ENCODE results near the gene SAP30BP. TPM values are rescaled to one million over a fixed set of nuclear protein-coding genes. Genes with fewer than 3 reads are reported as not detected.

Gene SAP30BP
- total and polyA plus RNA-seq, 4 donors, result 20.9 to 33.4 (median 30.2) TPM

DNA sequence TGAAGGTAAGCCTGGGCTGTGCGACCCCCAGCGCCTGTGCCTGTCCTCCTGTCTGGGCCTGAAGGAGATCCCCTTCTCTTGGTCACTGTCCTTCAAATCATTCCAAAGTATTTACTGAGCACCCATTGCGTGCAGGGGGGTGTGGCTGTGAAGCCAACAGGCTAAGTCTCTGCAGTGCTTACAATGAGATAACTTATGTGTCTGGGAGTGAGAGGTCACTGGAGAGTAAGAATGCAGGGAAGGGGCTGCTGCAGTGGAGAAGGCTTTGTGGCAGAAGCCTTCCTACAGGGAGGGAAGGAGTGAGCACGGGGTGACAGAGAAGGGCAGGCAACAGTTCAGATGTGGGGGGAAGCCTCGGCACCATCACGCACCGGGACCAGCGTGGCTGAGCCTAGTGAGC is 45.1 kb upstream of the SAP30BP start:
- 91% methylated on average over 8 of the region's 8 CpGs for WGBS
- Histone ChIP-seq H3K27ac (ENCODE audit: low read depth in 1 of 2, low read length in 2 of 2) (no peak overlapping the region), H3K4me3 (ENCODE audit: low read depth in 1 of 3, low read length in 3 of 3) (no peak overlapping the region)

More for the DNA sequence above, 45.1 kb upstream of the SAP30BP start:
- no peaks in the 10 kb centered on the region for H3K27me3 ChIP-seq (ENCODE audit: control insufficient read depth in 4 of 4, insufficient read depth in 4 of 4, low read length in 3 of 4)
- TF ChIP-seq, protein P1, sequence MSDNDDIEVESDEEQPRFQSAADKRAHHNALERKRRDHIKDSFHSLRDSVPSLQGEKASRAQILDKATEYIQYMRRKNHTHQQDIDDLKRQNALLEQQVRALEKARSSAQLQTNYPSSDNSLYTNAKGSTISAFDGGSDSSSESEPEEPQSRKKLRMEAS (IDR thresholded peaks at IDR 0.05), result no peak
- TF ChIP-seq GABPA (IDR thresholded peaks at IDR 0.05 in 1 of 2, conservative IDR thresholded peaks at IDR 0.05 in 1 of 2) (no peak), FOXA1 (IDR thresholded peaks at IDR 0.05) (no peak), HNF4G (IDR thresholded peaks at IDR 0.05) (no peak), NR2F2 (IDR thresholded peaks at IDR 0.05) (no peak), FOXA2 (IDR thresholded peaks at IDR 0.05) (no peak), TAF1 (conservative IDR thresholded peaks at IDR 0.05) (no peak), RXRA (IDR thresholded peaks at IDR 0.05) (no peak), EGR1 (IDR thresholded peaks at IDR 0.05; ENCODE audit: low read depth in 2 of 2) (no peak), RAD21 (IDR thresholded peaks at IDR 0.05) (no peak), YY1 (IDR thresholded peaks at IDR 0.05) (no peak), SP1 (IDR thresholded peaks at IDR 0.05) (no peak), HNF4A (conservative IDR thresholded peaks at IDR 0.05) (no peak), JUND (IDR thresholded peaks at IDR 0.05) (no peak)
- TF ChIP-seq, protein P2, sequence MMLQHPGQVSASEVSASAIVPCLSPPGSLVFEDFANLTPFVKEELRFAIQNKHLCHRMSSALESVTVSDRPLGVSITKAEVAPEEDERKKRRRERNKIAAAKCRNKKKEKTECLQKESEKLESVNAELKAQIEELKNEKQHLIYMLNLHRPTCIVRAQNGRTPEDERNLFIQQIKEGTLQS (IDR thresholded peaks at IDR 0.05), result no peak
- TF ChIP-seq, protein P3, sequence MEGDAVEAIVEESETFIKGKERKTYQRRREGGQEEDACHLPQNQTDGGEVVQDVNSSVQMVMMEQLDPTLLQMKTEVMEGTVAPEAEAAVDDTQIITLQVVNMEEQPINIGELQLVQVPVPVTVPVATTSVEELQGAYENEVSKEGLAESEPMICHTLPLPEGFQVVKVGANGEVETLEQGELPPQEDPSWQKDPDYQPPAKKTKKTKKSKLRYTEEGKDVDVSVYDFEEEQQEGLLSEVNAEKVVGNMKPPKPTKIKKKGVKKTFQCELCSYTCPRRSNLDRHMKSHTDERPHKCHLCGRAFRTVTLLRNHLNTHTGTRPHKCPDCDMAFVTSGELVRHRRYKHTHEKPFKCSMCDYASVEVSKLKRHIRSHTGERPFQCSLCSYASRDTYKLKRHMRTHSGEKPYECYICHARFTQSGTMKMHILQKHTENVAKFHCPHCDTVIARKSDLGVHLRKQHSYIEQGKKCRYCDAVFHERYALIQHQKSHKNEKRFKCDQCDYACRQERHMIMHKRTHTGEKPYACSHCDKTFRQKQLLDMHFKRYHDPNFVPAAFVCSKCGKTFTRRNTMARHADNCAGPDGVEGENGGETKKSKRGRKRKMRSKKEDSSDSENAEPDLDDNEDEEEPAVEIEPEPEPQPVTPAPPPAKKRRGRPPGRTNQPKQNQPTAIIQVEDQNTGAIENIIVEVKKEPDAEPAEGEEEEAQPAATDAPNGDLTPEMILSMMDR (IDR thresholded peaks at IDR 0.05; ENCODE audit: low read depth, low read length, missing input control), result no peak
- TF ChIP-seq, protein P4, sequence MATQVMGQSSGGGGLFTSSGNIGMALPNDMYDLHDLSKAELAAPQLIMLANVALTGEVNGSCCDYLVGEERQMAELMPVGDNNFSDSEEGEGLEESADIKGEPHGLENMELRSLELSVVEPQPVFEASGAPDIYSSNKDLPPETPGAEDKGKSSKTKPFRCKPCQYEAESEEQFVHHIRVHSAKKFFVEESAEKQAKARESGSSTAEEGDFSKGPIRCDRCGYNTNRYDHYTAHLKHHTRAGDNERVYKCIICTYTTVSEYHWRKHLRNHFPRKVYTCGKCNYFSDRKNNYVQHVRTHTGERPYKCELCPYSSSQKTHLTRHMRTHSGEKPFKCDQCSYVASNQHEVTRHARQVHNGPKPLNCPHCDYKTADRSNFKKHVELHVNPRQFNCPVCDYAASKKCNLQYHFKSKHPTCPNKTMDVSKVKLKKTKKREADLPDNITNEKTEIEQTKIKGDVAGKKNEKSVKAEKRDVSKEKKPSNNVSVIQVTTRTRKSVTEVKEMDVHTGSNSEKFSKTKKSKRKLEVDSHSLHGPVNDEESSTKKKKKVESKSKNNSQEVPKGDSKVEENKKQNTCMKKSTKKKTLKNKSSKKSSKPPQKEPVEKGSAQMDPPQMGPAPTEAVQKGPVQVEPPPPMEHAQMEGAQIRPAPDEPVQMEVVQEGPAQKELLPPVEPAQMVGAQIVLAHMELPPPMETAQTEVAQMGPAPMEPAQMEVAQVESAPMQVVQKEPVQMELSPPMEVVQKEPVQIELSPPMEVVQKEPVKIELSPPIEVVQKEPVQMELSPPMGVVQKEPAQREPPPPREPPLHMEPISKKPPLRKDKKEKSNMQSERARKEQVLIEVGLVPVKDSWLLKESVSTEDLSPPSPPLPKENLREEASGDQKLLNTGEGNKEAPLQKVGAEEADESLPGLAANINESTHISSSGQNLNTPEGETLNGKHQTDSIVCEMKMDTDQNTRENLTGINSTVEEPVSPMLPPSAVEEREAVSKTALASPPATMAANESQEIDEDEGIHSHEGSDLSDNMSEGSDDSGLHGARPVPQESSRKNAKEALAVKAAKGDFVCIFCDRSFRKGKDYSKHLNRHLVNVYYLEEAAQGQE (IDR thresholded peaks at IDR 0.05), result no peak
- TF ChIP-seq, protein P5, sequence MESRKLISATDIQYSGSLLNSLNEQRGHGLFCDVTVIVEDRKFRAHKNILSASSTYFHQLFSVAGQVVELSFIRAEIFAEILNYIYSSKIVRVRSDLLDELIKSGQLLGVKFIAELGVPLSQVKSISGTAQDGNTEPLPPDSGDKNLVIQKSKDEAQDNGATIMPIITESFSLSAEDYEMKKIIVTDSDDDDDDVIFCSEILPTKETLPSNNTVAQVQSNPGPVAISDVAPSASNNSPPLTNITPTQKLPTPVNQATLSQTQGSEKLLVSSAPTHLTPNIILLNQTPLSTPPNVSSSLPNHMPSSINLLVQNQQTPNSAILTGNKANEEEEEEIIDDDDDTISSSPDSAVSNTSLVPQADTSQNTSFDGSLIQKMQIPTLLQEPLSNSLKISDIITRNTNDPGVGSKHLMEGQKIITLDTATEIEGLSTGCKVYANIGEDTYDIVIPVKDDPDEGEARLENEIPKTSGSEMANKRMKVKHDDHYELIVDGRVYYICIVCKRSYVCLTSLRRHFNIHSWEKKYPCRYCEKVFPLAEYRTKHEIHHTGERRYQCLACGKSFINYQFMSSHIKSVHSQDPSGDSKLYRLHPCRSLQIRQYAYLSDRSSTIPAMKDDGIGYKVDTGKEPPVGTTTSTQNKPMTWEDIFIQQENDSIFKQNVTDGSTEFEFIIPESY (IDR thresholded peaks at IDR 0.05), result no peak
- H3K9ac ChIP-seq (ENCODE audit: low read depth in 1 of 2, low read length in 2 of 2), result no peak overlapping the region
- H3K36me3 ChIP-seq (ENCODE audit: control insufficient read depth in 4 of 4, insufficient read depth in 3 of 4, low read depth in 1 of 4, low read length in 3 of 4), result peaks cover 0 to 49% (median 8%) of the 10 kb centered on the region in 4 donors
- DNase-seq (ENCODE audit: low spot score), result no peak
- no peaks in the 10 kb centered on the region for H3K9me3 ChIP-seq (ENCODE audit: control insufficient read depth in 4 of 4, low read length in 3 of 4)
- no peaks in the 10 kb centered on the region for H3K4me1 ChIP-seq (ENCODE audit: control insufficient read depth in 4 of 4, insufficient read depth in 4 of 4, low read length in 3 of 4)
